GM23338 (cell line): ENCODE measurements around the gene CYP2W1. TPM values are rescaled to one million over a fixed set of nuclear protein-coding genes. Genes with fewer than 3 reads are reported as not detected.

ENCODE experiments used
- ATAC-seq: fragments of 200-7000 bp; cut with Tn5 transposase; 3 replicates; pipeline ENCODE4 v1.9.1; 2020
- DNase-seq: peaks from one replicate; pipeline ENCODE4 v3.0.0-alpha.2; 2015; ENCODE audit warnings: low spot score
- H2AFZ ChIP-seq: fragments of 200-600 bp; sonication (generic); 2 replicates; pipeline ENCODE4 v1.8.0; 2016; ENCODE audit warnings: antibody characterized with exemption, mild to moderate bottlenecking, moderate library complexity
- H3F3A ChIP-seq: fragments of 200-600 bp; sonication (generic); replicated peaks from 2 replicates; pipeline ENCODE4 v1.8.0; 2017; ENCODE audit warnings: antibody characterized with exemption, mixed run types, low read depth
- H3K27ac ChIP-seq: fragments of 200-600 bp; sonication (generic); 2 replicates; pipeline ENCODE4 v1.6.1; 2016; ENCODE audit warnings: low read depth
- H3K27me3 ChIP-seq: fragments of 200-600 bp; sonication (generic); 2 replicates; pipeline ENCODE4 v1.8.0; 2016; ENCODE audit warnings: mild to moderate bottlenecking, mixed run types, moderate library complexity; ENCODE audit not compliant: insufficient read depth
- H3K36me3 ChIP-seq: fragments of 200-600 bp; sonication (generic); 2 replicates; pipeline ENCODE4 v1.8.0; 2016; ENCODE audit warnings: mild to moderate bottlenecking; ENCODE audit not compliant: insufficient read depth
- H3K4me1 ChIP-seq: fragments of 200-600 bp; sonication (generic); 2 replicates; pipeline ENCODE4 v1.8.0; 2016; ENCODE audit warnings: mild to moderate bottlenecking, moderate library complexity; ENCODE audit not compliant: insufficient read depth
- H3K4me2 ChIP-seq: fragments of 200-600 bp; sonication (generic); 2 replicates; pipeline ENCODE4 v1.7.1; 2017; ENCODE audit warnings: mixed run types
- H3K4me3 ChIP-seq: fragments of 200-600 bp; sonication (generic); 2 replicates; pipeline ENCODE4 v1.6.1; 2016; ENCODE audit warnings: mixed run types
- H3K79me2 ChIP-seq: fragments of 200-600 bp; sonication (generic); replicated peaks from 2 replicates; pipeline ENCODE4 v1.8.0; 2017; ENCODE audit warnings: mild to moderate bottlenecking; ENCODE audit not compliant: insufficient read depth
- H3K9me2 ChIP-seq: fragments of 200-600 bp; sonication (generic); 2 replicates; pipeline ENCODE4 v1.8.0; 2017; ENCODE audit not compliant: insufficient read depth
- H4K20me1 ChIP-seq: fragments of 200-600 bp; sonication (generic); replicated peaks from 2 replicates; pipeline ENCODE4 v1.8.0; 2017; ENCODE audit warnings: mild to moderate bottlenecking; ENCODE audit not compliant: insufficient read depth
- H3K27ac Mint-ChIP-seq: 2 replicates; pipeline ENCODE4 v1.8.0; 2020; ENCODE audit warnings: inconsistent platforms, mild to moderate bottlenecking, moderate library complexity, mixed read lengths
- H3K27me3 Mint-ChIP-seq: 3 replicates; pipeline ENCODE4 v1.8.0; 2022; ENCODE audit warnings: low read depth, mild to moderate bottlenecking, moderate library complexity, mixed read lengths, inconsistent platforms; ENCODE audit not compliant: insufficient read depth, poor library complexity
- H3K36me3 Mint-ChIP-seq: 3 replicates; pipeline ENCODE4 v1.8.0; 2021; ENCODE audit warnings: low read depth, mild to moderate bottlenecking, inconsistent platforms, moderate library complexity, mixed read lengths
- H3K4me1 Mint-ChIP-seq: 3 replicates; pipeline ENCODE4 v1.8.0; 2020; ENCODE audit warnings: mild to moderate bottlenecking, inconsistent platforms, mixed read lengths
- H3K4me3 Mint-ChIP-seq: 3 replicates; pipeline ENCODE4 v1.8.0; 2021; ENCODE audit warnings: moderate library complexity, mild to moderate bottlenecking, inconsistent platforms, mixed read lengths
- H3K9me3 Mint-ChIP-seq: 3 replicates; pipeline ENCODE4 v1.8.0; 2020; ENCODE audit warnings: moderate library complexity, mild to moderate bottlenecking, inconsistent platforms, mixed read lengths
- CREB1 ChIP-seq: fragments of 250-450 bp; sonication (Bioruptor Pico); IDR thresholded peaks from 2 replicates; pipeline ENCODE4 v1.5.0; 2020; ENCODE audit warnings: low read depth, mild to moderate bottlenecking, moderate library complexity
- EZH2 ChIP-seq: fragments of 200-600 bp; sonication (generic); IDR thresholded peaks from one replicate; pipeline ENCODE4 v1.8.0; 2017; ENCODE audit warnings: antibody characterized with exemption, mild to moderate bottlenecking, low read depth; ENCODE audit not compliant: unreplicated experiment
- EZH2phosphoT487 ChIP-seq: fragments of 200-600 bp; sonication (generic); IDR thresholded peaks from one replicate; pipeline ENCODE4 v1.8.1; 2018; ENCODE audit warnings: antibody characterized with exemption; ENCODE audit not compliant: unreplicated experiment
- JUNB ChIP-seq: IDR thresholded peaks from one replicate; pipeline ENCODE4 v1.6.1; 2016; ENCODE audit warnings: antibody characterized with exemption; ENCODE audit not compliant: unreplicated experiment
- NANOG ChIP-seq: IDR thresholded peaks from 2 replicates; pipeline ENCODE4 v1.6.1; 2016; ENCODE audit warnings: antibody characterized with exemption, borderline replicate concordance
- POLR2AphosphoS5 ChIP-seq: IDR thresholded peaks from 2 replicates; pipeline ENCODE4 v1.6.1; 2016; ENCODE audit warnings: antibody characterized with exemption, low read depth
- REST ChIP-seq: IDR thresholded peaks from one replicate; pipeline ENCODE4 v1.6.1; 2018; ENCODE audit warnings: antibody characterized with exemption; ENCODE audit not compliant: unreplicated experiment
- STAT1 ChIP-seq: IDR thresholded peaks from one replicate; pipeline ENCODE4 v1.6.1; 2016; ENCODE audit warnings: antibody characterized with exemption; ENCODE audit not compliant: unreplicated experiment
- ZNF114 ChIP-seq: fragments of 250-450 bp; sonication (Bioruptor Pico); IDR thresholded peaks from 2 replicates; pipeline ENCODE4 v1.5.0; 2020; ENCODE audit warnings: mild to moderate bottlenecking, moderate library complexity
- ZNF331 ChIP-seq: fragments of 250-450 bp; sonication (Bioruptor Pico); IDR thresholded peaks from 2 replicates; pipeline ENCODE4 v1.5.0; 2020; ENCODE audit warnings: low read depth, mild to moderate bottlenecking, moderate library complexity
- polyA plus RNA-seq: library from polyadenylated mRNA; unstranded; fragments of >200 nt; fragmentation: Nextera tagmentation; extraction: Ambion mirVana; gene quantifications from 2 replicates; pipeline ENCODE4 v1.2.1, GENCODE V29; 2016
- total RNA-seq: library from RNA; depleted of rRNA; stranded (reverse); fragments of >200 nt; shearing (Covaris generic); gene quantifications from 2 replicates; pipeline ENCODE4 v1.2.3, GENCODE V29; 2014
- TF ChIP-seq, protein P1 (sequence below): IDR thresholded peaks from 2 replicates; pipeline ENCODE4 v1.6.1; 2016; ENCODE audit warnings: antibody characterized with exemption
- TF ChIP-seq, protein P2 (sequence below), 2 experiments: fragments of 200-600 bp in 1 of 2; sonication (generic) in 1 of 2; conservative IDR thresholded peaks; 2 replicates each; pipeline versions ENCODE4 v1.5.1 to v1.6.1; 2016 to 2017; ENCODE audit warnings: antibody characterized with exemption in 2 of 2, low read depth in 2 of 2, mild to moderate bottlenecking in 2 of 2, moderate library complexity in 1 of 2

Gene CYP2W1
- total and polyA plus RNA-seq, 2 experiments from 2014 or later = not detected

GRCh38 chr7:1028044-1028770, 45.2 kb downstream of the CYP2W1 start:
- Mint-ChIP-seq H3K27ac (no peak overlapping the region), H3K9me3 (no peaks in the 10 kb centered on the region; the same call in 2 of the 3 replicates), H3K4me1 (peaks cover 5% of the 10 kb centered on the region; the same call in 2 of the 3 replicates), H3K36me3 (peaks cover 7% of the 10 kb centered on the region; the same call in 2 of the 3 replicates), H3K4me3 (peak overlapping the region; percentile 63), H3K27me3 (peaks cover 15% of the 10 kb centered on the region)
- Histone ChIP-seq H2AFZ (no peak overlapping the region), H3K4me3 (peak overlapping the region; percentile 61), H3F3A (peaks cover 5% of the 10 kb centered on the region; the same call in 1 of the 2 replicates), H3K27ac (no peak overlapping the region), H4K20me1 (peaks cover 8% of the 10 kb centered on the region), H3K27me3 (no peaks in the 10 kb centered on the region), H3K9me2 (no peaks in the 10 kb centered on the region), H3K4me1 (no peaks in the 10 kb centered on the region; the same call in 1 of the 2 replicates), H3K36me3 (no peaks in the 10 kb centered on the region), H3K4me2 (peak overlapping the region; percentile 82), H3K79me2 (peaks cover 4% of the 10 kb centered on the region; the same call in 1 of the 2 replicates)
- ATAC-seq (peak; percentile 84), DNase-seq (peak; percentile 85)
- TF ChIP-seq CREB1 (CRISPR knock-in tag) (peak; percentile 40; the same call in 1 of the 2 replicates), POLR2AphosphoS5 (no peak), NANOG (no peak)

GRCh38 chr7:1028775-1029636, 46.0 kb downstream of the CYP2W1 start:
- peak overlapping the region; percentile 63 for H3K4me3 Mint-ChIP-seq
- H3F3A ChIP-seq = peaks cover 5% of the 10 kb centered on the region; the same call in 1 of the 2 replicates
- TF ChIP-seq ZNF331 (CRISPR knock-in tag) = no peak
- TF ChIP-seq REST = no peak
- TF ChIP-seq ZNF114 = no peak
- TF ChIP-seq, protein P1, sequence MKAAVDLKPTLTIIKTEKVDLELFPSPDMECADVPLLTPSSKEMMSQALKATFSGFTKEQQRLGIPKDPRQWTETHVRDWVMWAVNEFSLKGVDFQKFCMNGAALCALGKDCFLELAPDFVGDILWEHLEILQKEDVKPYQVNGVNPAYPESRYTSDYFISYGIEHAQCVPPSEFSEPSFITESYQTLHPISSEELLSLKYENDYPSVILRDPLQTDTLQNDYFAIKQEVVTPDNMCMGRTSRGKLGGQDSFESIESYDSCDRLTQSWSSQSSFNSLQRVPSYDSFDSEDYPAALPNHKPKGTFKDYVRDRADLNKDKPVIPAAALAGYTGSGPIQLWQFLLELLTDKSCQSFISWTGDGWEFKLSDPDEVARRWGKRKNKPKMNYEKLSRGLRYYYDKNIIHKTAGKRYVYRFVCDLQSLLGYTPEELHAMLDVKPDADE = no peak
- no peak for TF ChIP-seq JUNB
- no peak for TF ChIP-seq EZH2phosphoT487
- no peak for TF ChIP-seq EZH2
- TF ChIP-seq, protein P2, sequence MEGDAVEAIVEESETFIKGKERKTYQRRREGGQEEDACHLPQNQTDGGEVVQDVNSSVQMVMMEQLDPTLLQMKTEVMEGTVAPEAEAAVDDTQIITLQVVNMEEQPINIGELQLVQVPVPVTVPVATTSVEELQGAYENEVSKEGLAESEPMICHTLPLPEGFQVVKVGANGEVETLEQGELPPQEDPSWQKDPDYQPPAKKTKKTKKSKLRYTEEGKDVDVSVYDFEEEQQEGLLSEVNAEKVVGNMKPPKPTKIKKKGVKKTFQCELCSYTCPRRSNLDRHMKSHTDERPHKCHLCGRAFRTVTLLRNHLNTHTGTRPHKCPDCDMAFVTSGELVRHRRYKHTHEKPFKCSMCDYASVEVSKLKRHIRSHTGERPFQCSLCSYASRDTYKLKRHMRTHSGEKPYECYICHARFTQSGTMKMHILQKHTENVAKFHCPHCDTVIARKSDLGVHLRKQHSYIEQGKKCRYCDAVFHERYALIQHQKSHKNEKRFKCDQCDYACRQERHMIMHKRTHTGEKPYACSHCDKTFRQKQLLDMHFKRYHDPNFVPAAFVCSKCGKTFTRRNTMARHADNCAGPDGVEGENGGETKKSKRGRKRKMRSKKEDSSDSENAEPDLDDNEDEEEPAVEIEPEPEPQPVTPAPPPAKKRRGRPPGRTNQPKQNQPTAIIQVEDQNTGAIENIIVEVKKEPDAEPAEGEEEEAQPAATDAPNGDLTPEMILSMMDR (conservative IDR thresholded peaks at IDR 0.05; ENCODE audit: low read depth in 2 of 2) = no peak
- no peak for TF ChIP-seq STAT1

More at GRCh38 chr7:1028775-1029636, 46.0 kb downstream of the CYP2W1 start:
- Histone ChIP-seq H3K36me3 (no peaks in the 10 kb centered on the region), H3K4me2 (peak overlapping the region; percentile 82; the same call in 1 of the 2 replicates), H3K4me3 (peak overlapping the region; percentile 61), H3K9me2 (no peaks in the 10 kb centered on the region), H3K79me2 (peaks cover 4% of the 10 kb centered on the region; the same call in 1 of the 2 replicates), H2AFZ (no peak overlapping the region), H4K20me1 (peaks cover 8% of the 10 kb centered on the region), H3K27ac (no peak overlapping the region), H3K4me1 (no peaks in the 10 kb centered on the region; the same call in 1 of the 2 replicates), H3K27me3 (no peaks in the 10 kb centered on the region)
- Mint-ChIP-seq H3K27me3 (peaks cover 15% of the 10 kb centered on the region), H3K4me1 (peaks cover 5% of the 10 kb centered on the region; the same call in 2 of the 3 replicates), H3K9me3 (no peaks in the 10 kb centered on the region; the same call in 2 of the 3 replicates), H3K36me3 (peaks cover 8% of the 10 kb centered on the region), H3K27ac (peak overlapping the region; percentile 56; the same call in 1 of the 2 replicates)
- ATAC-seq = peak; percentile 19
- DNase-seq = peak; percentile 60
